ENCODE results near the gene NOTCH4. TPM values are rescaled to one million over a fixed set of nuclear protein-coding genes. Genes with fewer than 3 reads are reported as not detected.

NOTCH4 gene
- total and polyA plus RNA-seq, 9 of the 15 experiments (the other 6 are each of a cell fraction or from before 2014, with no cell fraction given), result 0.24 to 4.3 (median 1.7) TPM

- TF ChIP-seq IRF9 (tag; IDR thresholded peaks at IDR 0.05) (no peak), KAT2B (IDR thresholded peaks at IDR 0.05; ENCODE audit: low read depth, low read length) (no peak), SRF (CRISPR knock-in tag; IDR thresholded peaks at IDR 0.05) (no peak), ZNF165 (CRISPR knock-in tag; IDR thresholded peaks at IDR 0.05; ENCODE audit: borderline replicate concordance) (no peak), HNRNPLL (IDR thresholded peaks at IDR 0.05; ENCODE audit: low read depth, low read length, poor library complexity, severe bottlenecking) (peak; percentile 8), TAL1 (IDR thresholded peaks at IDR 0.05) (no peak; the same call in 1 of the 2 replicates), NFYB (IDR thresholded peaks at IDR 0.05; ENCODE audit: extremely low read depth, insufficient read length) (no peak), CREB3 (tag; conservative IDR thresholded peaks at IDR 0.05; ENCODE audit: low read depth) (no peak), KDM4B (IDR thresholded peaks at IDR 0.05; ENCODE audit: borderline replicate concordance in 2 of 2, low read depth in 1 of 2) (no peak), SAP30 (IDR thresholded peaks at IDR 0.05; ENCODE audit: borderline replicate concordance, insufficient read depth, low read depth, low read length, poor library complexity, severe bottlenecking) (no peak), PATZ1 (CRISPR knock-in tag; IDR thresholded peaks at IDR 0.05; ENCODE audit: borderline replicate concordance) (no peak), L3MBTL2 (IDR thresholded peaks at IDR 0.05) (peak; percentile 55), ZNF785 (CRISPR knock-in tag; IDR thresholded peaks at IDR 0.05) (no peak), SOX6 (IDR thresholded peaks at IDR 0.05) (no peak; the same call in 1 of the 2 replicates), RFX5 (IDR thresholded peaks at IDR 0.05; ENCODE audit: low read depth, low read length) (no peak), FOXA3 (CRISPR knock-in tag; conservative IDR thresholded peaks at IDR 0.05 in 1 of 2, IDR thresholded peaks at IDR 0.05 in 1 of 2) (peak in 1 of 2 experiments; percentile 53; a peak in 2 of 4 replicates), NONO (IDR thresholded peaks at IDR 0.05; ENCODE audit: low read depth in 2 of 2, low read length in 1 of 2) (no peak), SP1 (CRISPR knock-in tag; IDR thresholded peaks at IDR 0.05) (no peak)
- TF ChIP-seq, protein P1, sequence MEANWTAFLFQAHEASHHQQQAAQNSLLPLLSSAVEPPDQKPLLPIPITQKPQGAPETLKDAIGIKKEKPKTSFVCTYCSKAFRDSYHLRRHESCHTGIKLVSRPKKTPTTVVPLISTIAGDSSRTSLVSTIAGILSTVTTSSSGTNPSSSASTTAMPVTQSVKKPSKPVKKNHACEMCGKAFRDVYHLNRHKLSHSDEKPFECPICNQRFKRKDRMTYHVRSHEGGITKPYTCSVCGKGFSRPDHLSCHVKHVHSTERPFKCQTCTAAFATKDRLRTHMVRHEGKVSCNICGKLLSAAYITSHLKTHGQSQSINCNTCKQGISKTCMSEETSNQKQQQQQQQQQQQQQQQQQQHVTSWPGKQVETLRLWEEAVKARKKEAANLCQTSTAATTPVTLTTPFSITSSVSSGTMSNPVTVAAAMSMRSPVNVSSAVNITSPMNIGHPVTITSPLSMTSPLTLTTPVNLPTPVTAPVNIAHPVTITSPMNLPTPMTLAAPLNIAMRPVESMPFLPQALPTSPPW (CRISPR knock-in tag; IDR thresholded peaks at IDR 0.05), result peak; percentile 38; the same call in 1 of the 2 replicates
- TF ChIP-seq, protein P2, sequence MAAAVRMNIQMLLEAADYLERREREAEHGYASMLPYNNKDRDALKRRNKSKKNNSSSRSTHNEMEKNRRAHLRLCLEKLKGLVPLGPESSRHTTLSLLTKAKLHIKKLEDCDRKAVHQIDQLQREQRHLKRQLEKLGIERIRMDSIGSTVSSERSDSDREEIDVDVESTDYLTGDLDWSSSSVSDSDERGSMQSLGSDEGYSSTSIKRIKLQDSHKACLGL (CRISPR knock-in tag; IDR thresholded peaks at IDR 0.05; ENCODE audit: borderline replicate concordance, poor library complexity, severe bottlenecking), result no peak
Measured at GRCh38 chr6:32152769-32153563, 70.9 kb downstream of the NOTCH4 start (continued).

All from K562 (cell line).